Esophagus muscularis mucosa (tissue), 4 donors: Measurements from ENCODE around the gene PTPRQ.

Source experiments
- EP300 ChIP-seq: sonication (generic); formaldehyde crosslinking; IDR thresholded peaks from one replicate; pipeline ENCODE4 v1.6.1; 2017; ENCODE audit warnings: antibody characterized with exemption
- POLR2A ChIP-seq: fragments of 450-650 bp; IDR thresholded peaks from one replicate; pipeline ENCODE4 v1.6.1; 2017; ENCODE audit warnings: antibody characterized with exemption, moderate library complexity, mild to moderate bottlenecking, low read depth
- POLR2AphosphoS5 ChIP-seq, 2 donors: sonication (generic); formaldehyde crosslinking; IDR thresholded peaks; one replicate each; pipeline ENCODE4 v1.6.1; 2017; ENCODE audit warnings: antibody characterized with exemption in 2 of 2
- TF ChIP-seq, protein P1 (sequence below), 3 experiments: fragments of 200-600 bp in 2 of 3; fragments of 450-650 bp in 1 of 3; sonication (generic) in 2 of 3; IDR thresholded peaks; one replicate each; pipeline ENCODE4 v1.5.1; 2017 to 2019; ENCODE audit warnings: antibody characterized with exemption in 3 of 3, mild to moderate bottlenecking in 2 of 3, moderate library complexity in 1 of 3

DNA sequence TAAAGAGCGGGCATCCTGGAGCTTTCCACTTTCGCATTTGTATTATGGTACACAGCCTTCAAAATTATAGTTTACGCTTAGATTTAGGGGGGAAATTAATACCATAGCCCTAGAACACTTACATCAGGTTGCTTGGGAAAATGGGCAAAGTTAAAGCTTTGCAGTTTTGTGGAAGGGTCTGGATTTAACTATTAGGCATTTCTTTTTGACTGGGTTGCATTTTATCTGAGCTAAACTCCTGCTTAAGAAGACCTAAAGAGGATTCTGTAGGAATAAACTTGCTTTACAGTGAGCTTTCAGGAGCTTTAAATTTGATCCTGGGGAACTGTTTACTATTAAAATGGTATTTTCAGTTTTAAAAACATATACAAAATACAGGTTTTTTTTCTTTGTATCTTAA is 42.8 kb upstream of the PTPRQ start:
- TF ChIP-seq, protein P1, sequence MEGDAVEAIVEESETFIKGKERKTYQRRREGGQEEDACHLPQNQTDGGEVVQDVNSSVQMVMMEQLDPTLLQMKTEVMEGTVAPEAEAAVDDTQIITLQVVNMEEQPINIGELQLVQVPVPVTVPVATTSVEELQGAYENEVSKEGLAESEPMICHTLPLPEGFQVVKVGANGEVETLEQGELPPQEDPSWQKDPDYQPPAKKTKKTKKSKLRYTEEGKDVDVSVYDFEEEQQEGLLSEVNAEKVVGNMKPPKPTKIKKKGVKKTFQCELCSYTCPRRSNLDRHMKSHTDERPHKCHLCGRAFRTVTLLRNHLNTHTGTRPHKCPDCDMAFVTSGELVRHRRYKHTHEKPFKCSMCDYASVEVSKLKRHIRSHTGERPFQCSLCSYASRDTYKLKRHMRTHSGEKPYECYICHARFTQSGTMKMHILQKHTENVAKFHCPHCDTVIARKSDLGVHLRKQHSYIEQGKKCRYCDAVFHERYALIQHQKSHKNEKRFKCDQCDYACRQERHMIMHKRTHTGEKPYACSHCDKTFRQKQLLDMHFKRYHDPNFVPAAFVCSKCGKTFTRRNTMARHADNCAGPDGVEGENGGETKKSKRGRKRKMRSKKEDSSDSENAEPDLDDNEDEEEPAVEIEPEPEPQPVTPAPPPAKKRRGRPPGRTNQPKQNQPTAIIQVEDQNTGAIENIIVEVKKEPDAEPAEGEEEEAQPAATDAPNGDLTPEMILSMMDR (IDR thresholded peaks at IDR 0.05): no peak
- no peak for TF ChIP-seq POLR2A
- no peak for TF ChIP-seq EP300
- TF ChIP-seq POLR2AphosphoS5 (IDR thresholded peaks at IDR 0.05): no peak
